K562 treated with DMSO at 1 percent for 12 hours (cell line): ENCODE data around the gene OGN. TPM values are rescaled to one million over a fixed set of nuclear protein-coding genes. Genes with fewer than 3 reads are reported as not detected.

Experiments
- total RNA-seq: library from RNA; unstranded; fragments of 300-600 nt; gene quantifications from 2 replicates; pipeline ENCODE4 v1.2.3, GENCODE V29; 2022; ENCODE audit not compliant: insufficient read depth

Gene OGN
- total RNA-seq: not detected in 2 replicates

DNA sequence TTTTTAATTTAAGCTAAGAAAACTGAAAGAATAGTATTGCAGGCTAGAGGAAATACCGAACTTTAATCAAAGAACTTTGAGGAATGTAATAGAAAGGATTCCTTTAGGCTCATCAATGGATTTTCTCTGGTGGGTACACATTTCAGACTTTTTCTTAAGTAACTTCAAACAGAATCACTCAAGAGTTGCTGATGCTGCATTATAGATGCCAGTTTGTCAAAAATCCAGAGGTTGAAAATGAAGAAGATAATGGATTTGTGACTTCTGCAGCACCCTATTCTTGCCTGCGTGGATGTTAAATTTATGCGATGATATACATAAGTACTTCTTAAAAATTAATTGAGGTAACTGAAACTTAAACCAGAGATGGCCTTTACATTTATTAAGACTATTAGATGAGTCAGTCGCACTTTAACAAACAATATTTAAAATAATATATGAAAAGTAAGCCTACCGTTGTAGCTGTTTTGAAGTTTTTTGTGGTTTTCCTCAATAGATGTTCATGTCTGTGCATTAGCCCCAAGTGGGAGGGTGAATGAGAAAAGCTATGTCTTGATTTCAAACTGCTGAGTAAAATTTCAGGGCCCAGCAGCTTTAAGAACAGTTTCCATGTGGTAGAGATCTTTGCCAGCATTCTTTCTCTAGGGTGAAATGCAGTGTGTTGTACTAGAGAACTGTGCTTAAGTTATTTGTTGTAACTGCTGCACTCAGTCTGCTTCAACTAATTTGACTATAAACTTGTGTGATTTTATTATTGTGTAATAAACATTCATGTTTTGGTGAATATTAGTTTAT lies at the start of gene OGN:
TSS of gene OGN (minus strand) at position 537 of the 795 bp plus-strand sequence. CDS start 1,171 bp downstream, outside the sequence.

GRCh38 chr9:92424340-92424739 lies 20.0 kb upstream of the OGN start, which contains the start of gene OMD:
OMD (minus strand) TSS chr9:92424471; CDS start chr9:92417558, 6,913 bp downstream.

Other genes with a start within 250 kb of the OGN start
- 84.7 and 233 TPM in 2 replicates for gene IARS1, start 110.9 kb downstream of the OGN start, total RNA-seq
- gene NOL8, start 79.2 kb downstream of the OGN start, total RNA-seq: 15.1 and 37.2 TPM in 2 replicates
- 4.1 and 9.7 TPM in 2 replicates for gene CENPP, start 78.6 kb downstream of the OGN start, total RNA-seq
- gene OMD, start 19.9 kb upstream of the OGN start, total RNA-seq: not detected in 2 replicates
- not detected in 2 replicates for gene ASPN, start 77.9 kb upstream of the OGN start, total RNA-seq
- not detected in 2 replicates for gene ECM2, start 131.4 kb upstream of the OGN start, total RNA-seq